NCI-H2227 treated with DMSO at 0.1 percent for 48 hours (cell line): ENCODE measurements around the gene OR4C46.
"Not testable (repeated sequence)": the region's sequence is repeated elsewhere in the genome, so short reads cannot be mapped to it uniquely, and the experiment has no call there.

Experiments used
- DNase-seq: peaks from one replicate; lab custom pipeline; 2025; lab: John Stamatoyannopoulos, UW

OR4C46 gene

DNA sequence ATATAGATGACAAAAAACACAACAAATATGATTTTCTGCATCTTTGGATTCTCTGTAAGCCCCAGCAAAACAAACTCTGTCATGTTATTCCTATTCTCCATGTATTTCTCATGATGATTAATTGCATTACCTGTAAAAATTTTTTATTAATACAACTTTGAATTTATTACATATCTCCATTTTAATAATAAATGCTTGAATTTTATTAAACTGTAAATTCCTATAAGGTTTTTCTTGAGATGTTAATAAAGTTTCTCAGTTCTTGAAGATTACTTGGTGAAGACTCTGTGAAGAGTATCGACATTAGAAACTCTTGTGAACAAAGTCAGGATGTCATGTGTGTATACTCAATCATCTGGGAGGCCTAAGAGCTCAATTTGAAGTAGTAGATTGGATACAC, at the start of gene OR4C46:
OR4C46 (minus strand) TSS at position 101 of the 400 bp plus-strand sequence; CDS start at position 101, 0 bp downstream.
- no peak for DNase-seq

- DNase-seq, result not testable (repeated sequence)
Observed at GRCh38 chr11:54645606-54646005, 41.8 kb upstream of the OR4C46 start.

GRCh38 chr11:54561439-54561838, 42.4 kb downstream of the OR4C46 start:
- not testable (repeated sequence) for DNase-seq

DNA sequence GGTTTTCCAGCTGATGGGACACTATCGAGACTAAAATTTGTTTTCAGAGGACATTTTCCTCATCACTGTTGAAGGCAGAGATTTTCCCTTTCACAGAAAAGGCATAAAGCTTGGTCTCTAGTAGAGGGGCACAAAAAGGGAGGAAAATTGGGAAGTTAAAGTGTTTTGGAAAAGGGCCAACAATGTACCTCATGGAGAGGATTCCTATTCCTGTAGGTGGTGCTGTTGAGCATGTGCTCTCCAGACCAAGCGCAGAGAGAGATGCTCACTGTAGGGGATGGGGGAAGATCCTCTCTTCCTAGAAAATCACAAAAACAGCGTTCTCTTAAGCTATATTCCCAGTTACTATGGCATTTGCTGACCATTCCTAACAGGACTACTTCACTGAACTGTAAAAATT, 44.9 kb downstream of the OR4C46 start:
- DNase-seq, result no peak

DNA sequence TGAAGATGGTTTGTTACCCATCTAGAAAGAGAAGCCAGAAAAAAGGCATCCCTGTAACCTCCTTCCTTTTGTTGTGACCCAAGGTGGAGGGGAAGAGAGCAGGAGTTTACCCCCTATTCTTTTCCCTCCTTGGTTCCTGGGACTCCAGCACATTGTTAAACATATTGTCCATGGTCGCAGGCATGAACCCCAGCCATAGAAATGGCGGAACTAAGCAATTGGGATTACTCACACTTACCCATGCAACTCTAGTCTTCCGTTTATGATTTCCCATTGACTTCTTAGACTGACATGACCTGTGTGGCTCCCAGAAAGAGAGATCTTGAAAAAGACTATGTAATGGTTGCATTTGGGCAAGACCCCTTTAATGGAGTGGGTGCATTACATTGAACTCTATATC, 45.4 kb downstream of the OR4C46 start:
- no peak for DNase-seq
